ENCODE measurements around the gene DNAL1. TPM values are rescaled to one million over a fixed set of nuclear protein-coding genes. Genes with fewer than 3 reads are reported as not detected.
"Not testable (repeated sequence)": the region's sequence is repeated elsewhere in the genome, so short reads cannot be mapped to it uniquely, and the experiment has no call there.

Gene DNAL1
- total RNA-seq, 1 experiment from 2014 or later, result 4.6 TPM

DNA sequence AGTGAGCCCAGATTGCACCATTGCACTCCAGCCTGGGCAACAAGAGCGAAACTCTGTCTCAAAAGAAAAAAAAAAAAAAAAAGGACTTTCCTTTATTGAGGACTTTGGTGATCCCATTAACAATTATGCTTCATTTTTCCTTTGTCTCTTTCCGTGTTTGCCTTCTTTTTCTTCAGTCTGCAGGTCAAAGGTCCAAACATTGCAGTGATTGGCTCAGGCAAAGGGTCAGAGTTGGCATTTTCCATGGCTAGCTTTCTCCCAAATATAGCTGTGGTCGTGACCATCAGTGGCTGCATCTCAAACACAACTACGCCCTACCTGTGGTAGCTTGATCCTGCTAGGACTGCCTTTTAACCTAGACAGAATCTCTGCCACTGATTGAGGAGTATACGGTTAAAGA is 7.0 kb upstream of the DNAL1 start:
- DNase-seq (ENCODE audit: low read depth), result no peak

DNA sequence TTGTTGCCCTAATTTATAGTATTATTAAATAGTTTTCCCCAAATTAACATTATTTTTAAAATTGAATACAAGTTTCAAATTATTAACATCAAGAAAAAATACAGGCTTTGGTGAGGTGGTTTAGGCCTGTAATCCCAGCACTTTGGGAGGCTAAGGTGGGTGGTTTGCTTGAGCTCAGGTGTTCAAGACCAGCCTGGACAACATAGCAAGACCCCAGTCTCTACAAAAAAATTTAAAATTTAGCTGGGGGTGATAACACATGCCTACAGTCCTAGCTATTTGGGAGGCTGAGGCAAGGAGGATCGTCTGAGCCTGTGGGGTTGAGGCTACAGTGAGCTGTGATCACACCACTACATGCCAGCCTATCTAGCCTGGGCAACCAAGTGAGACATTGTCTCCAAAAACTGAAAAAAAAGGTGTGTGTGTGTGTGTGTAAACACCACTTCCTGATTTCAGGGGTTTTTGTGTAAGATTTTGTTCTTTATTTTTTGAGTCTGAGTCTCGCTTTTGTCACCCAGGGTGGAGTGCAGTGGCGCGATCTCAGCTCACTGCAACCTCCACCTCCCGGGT is 3.9 kb upstream of the DNAL1 start:
- no peak for DNase-seq (ENCODE audit: low read depth)

DNA sequence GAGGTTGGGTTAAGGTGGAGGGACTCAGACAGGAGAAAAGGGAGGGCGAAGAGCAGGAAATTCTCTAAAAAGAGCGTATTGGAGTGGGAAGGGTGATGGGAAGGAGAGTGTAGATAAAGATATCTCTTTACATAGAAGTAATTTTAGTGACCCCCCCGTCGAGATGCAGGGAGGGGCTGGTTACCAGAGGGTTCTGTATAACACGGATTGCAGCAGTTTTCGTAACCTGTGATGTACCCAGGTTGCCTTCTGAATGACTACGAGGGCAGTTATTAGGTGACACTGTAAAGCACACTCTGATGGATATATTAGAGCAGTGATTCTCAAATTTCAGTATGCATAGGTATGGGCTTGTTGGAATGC is 443 bp downstream of the DNAL1 start:
- DNase-seq (ENCODE audit: low read depth), result no peak

DNA sequence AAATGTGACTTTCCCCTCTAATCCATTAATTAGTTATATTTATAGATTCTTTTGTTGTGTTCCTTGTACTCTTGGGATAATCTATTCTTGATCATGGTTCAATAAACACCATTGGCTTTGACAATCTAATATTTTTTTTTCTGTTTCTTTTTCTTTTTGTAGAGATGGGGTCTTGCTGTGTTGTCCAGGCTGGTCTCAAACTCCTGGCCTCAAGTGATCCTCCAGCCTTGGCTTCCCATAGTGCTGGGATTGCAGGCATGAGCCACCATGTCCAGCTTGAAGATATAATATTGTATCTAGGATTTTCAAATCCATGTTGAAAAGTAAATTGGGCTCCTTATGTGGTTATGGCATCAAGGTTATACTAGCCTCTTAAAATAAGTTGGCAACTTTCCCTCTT is 6.2 kb downstream of the DNAL1 start:
- no peak for DNase-seq (ENCODE audit: low read depth)

DNA sequence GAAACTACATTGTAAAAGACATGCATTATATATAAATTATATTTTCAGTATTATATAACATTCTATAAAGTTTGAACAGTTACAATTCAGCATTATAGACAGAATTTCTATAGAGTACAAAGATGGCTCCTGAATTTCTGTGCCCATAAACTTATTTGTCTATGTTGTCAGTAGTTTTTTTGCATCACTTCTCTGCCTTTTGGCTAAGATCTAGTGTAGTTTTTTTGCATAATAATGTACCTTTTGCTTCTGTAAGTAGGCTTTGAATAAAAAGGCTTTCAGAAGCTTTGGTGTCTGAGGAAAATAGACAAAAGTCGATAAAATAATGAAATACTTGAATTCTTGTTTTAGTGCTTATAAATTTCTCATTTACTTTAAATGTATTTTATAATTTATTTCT is 11.1 kb downstream of the DNAL1 start:
- no peak for DNase-seq (ENCODE audit: low read depth)

DNA sequence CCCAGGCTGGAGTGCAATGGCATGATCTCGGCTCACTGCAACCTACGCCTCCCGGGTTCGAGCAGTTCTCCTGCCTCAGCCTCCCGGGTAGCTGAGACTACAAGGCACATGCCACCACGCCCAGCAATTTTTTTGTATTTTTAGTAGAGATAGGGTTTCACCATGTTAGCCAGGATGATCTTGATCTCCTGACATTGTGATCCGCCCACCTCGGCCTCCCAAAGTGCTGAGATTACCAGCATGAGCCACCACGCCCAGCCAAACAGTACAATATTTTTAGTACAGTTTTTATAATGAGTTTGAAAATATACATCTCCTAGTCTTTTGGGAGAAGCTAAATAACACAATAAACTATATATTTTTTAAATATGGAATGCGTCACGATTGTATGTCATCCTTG is 14.4 kb downstream of the DNAL1 start:
- not testable (repeated sequence) for DNase-seq (ENCODE audit: low read depth)

DNA sequence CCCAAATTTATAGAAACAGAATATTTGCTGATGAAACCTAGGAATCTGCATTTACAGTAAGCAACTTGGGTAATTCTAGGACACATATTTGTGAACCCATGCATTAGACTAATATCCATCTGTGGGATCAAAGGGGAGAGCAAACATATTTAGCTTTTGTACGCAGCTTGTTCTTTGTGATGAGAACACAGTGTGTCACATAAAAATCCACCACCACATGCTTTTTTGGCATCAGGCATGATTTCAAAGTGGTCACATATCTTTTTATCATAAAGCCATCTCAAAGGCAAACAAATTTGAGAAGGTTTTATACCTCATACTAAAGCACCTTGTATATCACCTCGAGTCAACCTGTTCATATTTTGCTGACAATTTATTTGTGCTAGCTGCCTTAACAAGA is 15.7 kb downstream of the DNAL1 start:
- no peak for DNase-seq (ENCODE audit: low read depth)

DNA sequence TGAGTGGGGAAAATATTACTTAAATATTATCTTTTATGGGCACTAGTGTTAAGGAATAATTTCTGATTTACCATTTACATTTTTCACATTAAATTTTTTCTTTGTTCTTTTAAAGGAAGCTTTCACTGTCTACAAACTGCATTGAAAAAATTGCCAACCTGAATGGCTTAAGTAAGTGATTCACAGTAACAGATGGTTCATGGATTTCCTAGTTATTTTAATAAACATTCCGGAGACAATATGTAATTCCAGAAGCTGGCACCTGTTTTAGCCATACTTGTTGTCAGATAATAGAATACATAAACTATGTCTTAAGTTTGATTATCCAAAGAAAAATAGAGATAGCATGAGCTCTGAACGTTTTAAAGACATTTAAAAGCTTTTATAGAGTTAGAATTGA is 17.1 kb downstream of the DNAL1 start:
- DNase-seq (ENCODE audit: low read depth), result no peak

DNA sequence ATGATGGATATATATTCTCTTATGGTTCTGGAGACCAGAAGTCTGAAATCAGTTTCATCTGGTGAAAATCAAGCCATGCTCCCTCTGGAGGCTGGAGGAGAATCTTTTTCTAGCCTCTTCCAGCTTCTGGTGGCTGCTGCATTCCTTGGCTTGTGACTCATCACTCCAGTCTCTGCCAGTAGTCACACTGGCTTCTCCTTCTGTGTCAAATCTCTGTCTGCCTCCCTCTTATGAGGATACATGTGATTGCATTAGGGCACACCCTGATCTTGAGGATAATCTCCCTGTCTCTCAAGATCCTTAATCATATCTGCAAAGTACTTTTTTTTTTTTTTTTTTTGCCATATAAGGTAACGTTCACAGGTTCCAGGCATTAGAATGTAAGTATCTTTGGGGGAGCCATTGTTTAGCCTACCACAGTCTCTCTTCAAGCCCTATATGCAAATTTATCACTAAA is 17.7 kb downstream of the DNAL1 start:
- peak; percentile 96 for DNase-seq (ENCODE audit: low read depth)

DNA sequence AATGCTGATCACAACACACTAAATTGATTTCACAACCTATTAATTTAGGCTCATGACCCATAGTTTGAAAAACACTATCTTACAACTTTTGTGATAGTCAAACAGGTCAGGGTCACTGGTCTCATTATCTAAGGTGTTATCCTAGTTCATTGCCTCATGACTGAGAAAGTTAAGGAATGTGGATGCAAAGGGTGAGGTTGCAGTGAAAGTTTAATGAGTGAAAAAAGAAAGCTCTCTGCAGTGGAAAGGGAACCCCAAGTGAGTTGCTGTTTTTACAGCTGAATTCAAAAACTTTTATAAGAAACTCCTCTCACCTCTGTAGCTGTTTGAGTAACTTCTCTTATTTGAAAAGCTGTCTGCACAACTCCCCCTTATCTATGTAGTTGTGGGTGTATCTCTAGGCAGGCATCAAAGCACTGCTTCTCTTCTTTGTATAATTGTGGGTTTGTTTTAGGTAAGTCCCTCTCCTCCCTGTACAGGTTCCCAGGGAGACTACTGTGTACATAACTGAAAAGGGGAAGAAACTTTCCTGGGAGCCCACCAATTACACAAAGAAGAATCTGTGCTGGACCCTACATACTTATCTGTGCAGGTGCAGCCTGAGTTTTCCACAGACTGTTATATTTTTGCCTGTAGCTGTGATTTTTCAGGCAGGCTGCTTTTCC is 18.9 kb downstream of the DNAL1 start:
- no peak for DNase-seq (ENCODE audit: low read depth)

GRCh38 chr14:73665130-73665529 is 20.3 kb downstream of the DNAL1 start:
- DNase-seq (ENCODE audit: low read depth), result no peak

DNA sequence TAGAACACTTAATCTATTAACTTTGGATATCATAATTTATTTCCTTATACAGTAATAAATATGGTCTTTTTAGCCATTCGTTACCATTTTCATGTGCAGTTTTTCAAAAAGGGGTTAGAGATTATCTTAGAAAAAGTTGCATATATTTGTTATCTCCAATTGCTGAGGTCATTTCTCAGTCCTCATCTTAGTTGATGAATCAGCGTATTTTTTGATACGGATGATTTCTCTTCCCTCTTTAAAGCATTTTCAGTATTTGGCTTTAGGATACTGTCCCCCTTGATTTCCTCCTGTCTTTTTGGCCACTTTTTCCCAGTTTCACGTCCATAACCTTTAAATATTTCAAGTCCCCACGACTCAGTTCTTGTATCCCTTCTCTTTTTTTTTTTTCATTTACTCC is 21.8 kb downstream of the DNAL1 start:
- DNase-seq (ENCODE audit: low read depth), result no peak

DNA sequence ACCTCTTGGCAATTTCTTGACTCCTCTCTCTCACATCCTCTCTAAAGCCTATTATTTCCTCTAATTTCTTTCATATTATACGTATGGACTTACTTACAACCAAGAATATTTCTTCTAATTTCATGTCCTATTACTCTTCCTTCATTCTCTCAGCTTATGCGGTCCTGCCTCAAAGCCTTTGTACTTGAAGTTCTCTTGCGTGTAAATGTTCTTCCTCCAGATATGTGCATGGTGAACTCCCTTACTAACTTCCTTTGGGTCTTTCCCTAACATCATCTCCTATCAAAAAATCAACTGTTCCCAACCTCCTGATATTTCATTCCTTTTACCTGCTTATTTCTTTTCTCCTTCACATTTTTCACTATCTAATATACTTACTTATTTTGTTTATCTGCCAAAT is 23.1 kb downstream of the DNAL1 start:
- DNase-seq (ENCODE audit: low read depth), result no peak

GRCh38 chr14:73674986-73675385 is 30.2 kb downstream of the DNAL1 start:
- DNase-seq (ENCODE audit: low read depth), result no peak

- DNase-seq (ENCODE audit: low read depth), result no peak
Measured at GRCh38 chr14:73678698-73679097, 33.9 kb downstream of the DNAL1 start.

- no peak for DNase-seq (ENCODE audit: low read depth)
Measured at GRCh38 chr14:73680821-73681220, 36.0 kb downstream of the DNAL1 start.

GRCh38 chr14:73684627-73685026 is 39.8 kb downstream of the DNAL1 start:
- DNase-seq (ENCODE audit: low read depth), result no peak

DNA sequence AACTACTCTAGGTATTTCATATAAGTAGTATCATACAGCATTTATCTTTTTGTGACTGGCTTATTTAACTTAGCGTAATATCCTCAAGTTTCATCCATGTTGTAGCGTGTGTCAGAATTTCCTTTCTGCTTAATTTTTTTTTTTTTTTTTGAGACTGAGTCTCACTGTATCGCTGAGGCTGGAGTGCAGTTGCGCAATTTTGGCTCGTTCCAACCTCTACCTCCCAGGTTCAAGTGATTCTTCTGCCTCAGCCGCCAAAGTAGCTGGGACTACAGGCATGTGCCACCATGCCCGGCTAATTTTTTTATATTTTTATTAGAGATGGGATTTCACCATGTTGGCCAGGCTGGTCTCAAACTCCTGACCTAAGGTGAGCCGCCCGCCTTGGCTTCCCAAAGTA is 40.5 kb downstream of the DNAL1 start:
- DNase-seq (ENCODE audit: low read depth), result no peak

GRCh38 chr14:73686901-73687300 is 42.1 kb downstream of the DNAL1 start:
- DNase-seq (ENCODE audit: low read depth), result no peak

DNA sequence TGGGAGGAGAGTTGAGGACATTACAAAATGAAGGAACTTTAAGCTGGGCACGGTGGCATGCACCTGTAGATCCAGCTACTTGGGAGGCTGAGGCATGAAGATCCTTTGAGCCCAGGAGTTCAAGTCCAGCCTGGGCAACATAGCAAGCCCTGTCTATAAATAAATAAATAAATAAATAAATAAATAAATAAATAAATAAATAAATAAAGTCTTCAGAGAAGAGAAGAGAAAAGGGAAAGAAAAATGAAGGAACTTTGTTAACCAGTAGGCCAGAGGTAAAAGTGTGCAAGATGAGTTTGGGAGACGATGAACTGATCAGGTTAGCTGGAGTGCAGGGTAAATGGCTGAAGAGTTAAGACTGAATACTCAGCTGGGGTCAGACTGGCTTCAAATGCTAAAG is 49.3 kb downstream of the DNAL1 start:
- DNase-seq (ENCODE audit: low read depth), result no peak

DNA sequence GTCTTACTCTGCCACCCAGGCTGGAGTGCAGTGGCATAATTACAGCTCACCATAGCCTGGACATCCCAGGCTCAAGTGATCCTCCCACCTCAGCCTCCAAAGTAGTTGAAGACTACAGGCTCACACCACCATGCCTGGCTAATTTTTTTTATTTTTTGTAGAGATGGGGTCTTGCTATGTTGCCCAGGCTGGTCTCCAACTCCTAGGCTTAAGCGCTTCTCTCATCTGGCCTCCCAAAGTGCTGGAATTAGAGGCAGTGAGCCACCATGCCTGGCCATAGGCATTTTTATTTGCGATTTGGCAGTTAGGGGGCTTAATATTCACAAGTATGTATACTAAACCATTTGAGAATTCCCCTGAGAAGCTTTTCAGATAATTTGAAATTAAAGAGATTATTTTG is 50.3 kb downstream of the DNAL1 start:
- DNase-seq (ENCODE audit: low read depth), result no peak

GRCh38 chr14:73695997-73696396 is 51.2 kb downstream of the DNAL1 start:
- no peak for DNase-seq (ENCODE audit: low read depth)
